HL-60/S4 treated with retinoic acid at 250 ng/mL for 4 days and 3 days (cell line): ENCODE measurements around the gene B3GALT5.

Experiments
- in situ Hi-C: fragments of 300-500 bp; cut with MboI; formaldehyde crosslinking; loops from 2 replicates; pipeline ENCODE4 v1.7.0; 2022; ENCODE audit warnings: low sequenced_read_pairs

The B3GALT5 gene

DNA sequence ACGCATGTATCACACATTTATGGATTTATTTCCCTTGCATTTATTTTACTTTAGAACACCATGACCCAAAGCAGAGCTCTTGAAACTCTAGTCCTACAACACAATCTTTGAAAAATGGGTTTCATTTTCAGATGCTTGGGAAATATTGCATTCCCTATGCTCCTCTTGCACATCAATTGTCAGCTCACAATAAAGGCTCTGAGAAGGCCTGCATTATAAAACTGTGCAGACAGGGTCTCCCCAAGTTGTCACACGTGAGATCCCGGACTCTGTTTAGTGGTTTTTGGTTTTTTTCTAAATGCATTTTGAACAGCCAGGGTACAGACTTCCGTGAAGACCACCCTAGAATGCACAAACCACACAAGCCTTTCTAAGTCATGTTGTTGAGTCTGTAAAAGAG is 9.9 kb upstream of the B3GALT5 start:
- in situ Hi-C loops = no loop called here

DNA sequence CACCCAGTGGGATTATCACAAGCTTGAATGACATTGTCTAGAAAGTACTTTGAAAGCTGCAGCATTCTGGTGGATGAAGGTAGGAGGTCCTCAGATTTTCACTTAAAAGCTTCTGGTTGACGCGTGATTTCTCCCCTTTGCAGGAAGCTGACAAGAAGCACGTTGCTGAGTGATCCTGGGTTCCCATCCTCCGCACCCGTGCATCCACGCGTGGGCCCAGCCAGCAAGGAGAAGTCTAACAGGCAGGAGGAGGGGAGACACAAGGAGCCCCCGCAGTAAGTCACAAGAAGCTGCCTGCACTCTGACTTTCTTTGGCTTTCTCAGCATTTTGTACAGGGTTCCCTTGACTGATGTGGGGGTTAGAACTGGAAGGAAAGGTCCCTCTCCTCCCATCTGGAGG is 7.8 kb upstream of the B3GALT5 start:
- in situ Hi-C loops = no loop called here

DNA sequence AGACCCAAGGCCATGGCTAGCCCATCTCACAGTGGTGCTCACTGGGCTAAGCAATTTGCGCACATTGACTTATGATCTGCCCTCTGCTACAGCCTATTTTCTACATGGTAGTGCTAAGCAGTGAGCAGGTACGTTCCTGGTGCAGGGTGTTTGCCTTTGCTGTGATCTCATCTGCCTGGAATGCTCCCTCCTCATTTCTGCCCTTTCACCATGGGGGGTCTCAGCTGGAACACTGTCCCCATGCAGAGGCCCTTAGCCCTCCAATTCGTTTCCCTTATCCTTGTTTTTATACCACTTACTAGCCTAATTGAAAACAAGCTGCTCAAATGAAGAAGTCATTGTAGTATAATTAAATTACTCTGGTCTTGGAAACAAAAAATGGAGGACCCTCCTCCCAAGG is 2.0 kb upstream of the B3GALT5 start:
- in situ Hi-C loops = no loop called here

DNA sequence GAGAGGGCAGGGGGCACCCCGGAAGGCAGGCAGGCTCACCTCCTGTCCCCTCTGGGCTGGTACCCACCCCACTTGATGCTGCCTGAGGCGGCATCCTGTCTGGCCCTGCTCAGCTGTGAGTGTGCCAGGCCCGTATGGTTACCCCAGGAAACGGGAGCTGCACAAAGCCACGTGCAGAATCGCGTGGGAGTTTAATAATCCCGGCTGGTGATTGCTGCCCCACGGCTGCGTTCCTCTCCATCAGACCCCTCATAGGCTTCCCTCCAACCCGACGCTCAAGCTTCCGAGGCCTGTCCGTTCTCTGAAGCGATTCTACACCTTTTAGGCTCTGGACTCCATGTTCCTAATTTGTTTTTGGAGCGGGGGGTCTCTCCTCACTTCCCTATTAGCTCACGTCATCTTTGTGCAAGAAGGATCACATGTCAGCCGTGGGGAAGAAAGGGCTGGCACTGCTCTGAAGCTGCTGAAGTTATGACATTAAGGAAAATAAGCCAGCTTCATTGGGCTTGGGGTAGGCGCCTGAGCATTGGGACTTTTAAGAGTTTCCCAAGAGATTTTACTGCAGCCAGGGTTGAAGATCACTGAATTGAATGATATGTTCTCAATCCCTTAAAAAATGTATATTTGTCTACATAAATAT is 1.1 kb upstream of the B3GALT5 start:
- in situ Hi-C loops = no loop called here

DNA sequence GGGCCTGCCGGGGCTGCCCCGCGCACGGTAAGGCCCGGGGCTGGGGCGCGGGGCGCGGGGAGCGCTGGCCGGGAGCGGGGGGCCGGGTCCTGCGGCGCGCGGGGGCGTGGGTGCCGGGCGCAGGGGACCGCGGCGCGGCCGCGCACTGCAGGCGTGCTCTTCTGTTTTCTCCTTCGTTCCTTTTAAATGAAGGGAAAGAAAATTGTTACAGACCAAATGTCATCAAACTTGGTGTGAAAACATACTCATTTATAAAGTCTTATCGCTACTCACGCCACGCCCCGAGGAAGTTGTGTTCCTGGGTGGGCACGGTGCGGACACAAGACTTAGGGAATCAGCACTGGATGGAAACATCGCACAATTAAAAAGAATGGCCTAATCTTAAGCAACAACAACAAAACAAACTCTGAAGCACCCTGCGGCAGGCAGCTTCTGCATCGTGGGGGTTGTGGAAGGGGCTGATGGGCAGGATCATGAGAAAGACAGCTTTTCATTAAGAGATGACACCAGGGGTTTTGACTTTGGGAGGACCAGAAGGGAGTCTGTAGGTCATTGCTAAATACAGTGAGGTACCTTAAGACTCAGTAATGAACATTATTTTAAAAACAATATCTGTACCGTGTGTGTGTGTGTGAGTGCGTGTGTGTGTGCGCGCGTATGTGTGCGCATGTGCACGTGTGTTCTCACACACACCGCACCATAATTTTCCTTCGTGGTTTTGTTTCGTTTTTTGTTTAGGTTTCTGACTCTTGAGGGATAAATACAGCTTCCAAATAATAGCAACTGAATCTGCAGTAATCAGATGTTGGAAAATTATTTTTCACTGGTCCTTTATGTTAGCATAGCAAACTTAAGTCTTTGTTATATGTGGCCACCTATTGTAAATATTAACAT is 548 bp downstream of the B3GALT5 start:
- in situ Hi-C loops = no loop called here

DNA sequence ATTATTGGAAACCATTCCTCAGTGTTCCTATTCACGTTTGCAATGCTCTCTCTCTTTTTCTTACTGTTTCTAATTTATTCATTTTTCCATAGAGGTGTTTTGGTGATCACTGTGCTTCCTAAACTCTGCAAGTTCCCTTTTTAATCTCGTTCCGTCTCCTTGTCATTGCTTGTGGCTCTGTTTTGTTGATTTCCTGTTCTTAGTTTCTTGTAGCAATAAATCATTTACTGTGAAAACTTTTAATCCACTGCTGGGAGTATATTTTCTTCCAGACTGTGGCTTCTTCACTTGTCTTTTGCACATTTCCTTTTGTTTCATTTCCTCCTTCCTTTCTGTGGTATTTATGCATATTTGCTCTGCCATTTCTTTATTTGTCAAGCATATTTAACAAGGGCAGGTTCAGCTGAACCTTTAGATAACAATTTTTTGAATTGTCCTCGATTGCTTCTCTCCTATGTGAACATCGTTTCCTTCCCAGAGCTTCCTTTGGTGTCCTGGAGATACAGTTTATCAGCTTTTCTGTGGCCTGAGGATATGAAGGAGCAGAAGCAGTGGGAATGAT is 3.6 kb downstream of the B3GALT5 start:
- in situ Hi-C loops = no loop called here

DNA sequence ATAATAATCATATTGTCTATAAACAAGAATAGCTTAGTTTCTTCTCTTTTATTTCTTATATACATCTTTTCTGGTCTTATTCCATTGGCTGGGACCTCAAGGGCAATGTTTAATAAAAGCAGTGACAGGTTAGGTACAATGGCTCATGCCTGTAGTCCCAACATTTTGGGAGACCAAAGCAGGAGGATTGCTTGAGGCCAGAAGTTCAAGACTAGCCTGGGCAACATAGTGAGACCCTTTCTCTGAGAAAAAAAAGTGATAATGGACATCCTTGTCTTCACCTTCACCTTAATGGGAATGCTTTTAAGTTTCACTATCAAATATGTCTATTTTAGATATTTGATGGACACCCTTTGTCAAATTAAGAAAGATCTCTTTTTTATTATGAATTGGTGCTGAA is 8.1 kb downstream of the B3GALT5 start:
- in situ Hi-C loops = no loop called here

DNA sequence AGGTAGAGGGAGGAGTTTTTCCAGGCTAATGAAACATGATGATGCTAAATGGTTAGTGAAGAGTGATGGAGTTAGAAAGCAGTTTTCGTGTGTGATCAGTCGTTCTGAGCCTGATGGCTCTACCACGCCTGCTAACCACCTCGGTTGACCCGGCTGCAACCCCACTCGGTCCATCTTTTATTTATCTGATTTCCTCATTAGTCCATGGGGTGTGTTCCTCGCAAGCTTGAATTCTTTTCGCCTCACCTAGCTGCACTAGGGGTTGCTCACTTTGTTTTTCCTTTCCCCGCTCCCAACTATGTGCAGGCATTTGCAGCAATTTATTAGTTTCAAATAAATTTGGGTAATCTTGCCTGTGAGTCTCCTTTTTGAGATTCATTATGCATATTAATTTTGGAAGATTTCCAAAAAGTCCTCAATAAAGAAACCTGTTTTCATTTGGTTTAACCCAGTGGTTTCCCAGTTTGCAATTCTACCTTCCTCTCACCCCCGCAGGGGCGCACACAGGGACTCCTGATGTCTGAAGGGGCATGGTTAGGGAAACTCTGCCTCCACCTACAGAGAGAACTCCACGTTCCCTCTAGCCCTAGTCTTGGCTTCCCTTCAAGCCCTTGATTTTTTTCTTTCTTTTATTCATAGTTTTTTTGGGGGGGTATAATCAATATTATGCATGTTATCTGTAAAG is 12.6 kb downstream of the B3GALT5 start:
- in situ Hi-C loops = no loop called here

DNA sequence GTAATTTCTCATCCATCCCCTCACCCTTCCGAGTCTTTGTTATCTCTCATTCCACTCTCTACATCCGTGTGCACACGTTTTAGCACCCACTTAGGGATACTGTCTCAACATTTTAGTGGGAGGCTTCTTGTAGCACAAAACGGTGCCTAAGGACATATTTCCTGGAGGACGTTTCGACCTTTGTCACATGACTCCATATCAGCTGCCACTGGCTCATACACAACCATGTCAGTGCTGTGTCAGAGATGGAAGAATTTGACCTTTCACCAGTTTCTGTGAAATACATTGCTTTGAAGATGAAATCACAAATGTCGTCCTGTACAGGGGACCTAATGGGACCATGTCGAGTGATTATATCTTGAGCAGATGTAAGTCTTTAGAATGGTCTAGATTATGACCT is 15.6 kb downstream of the B3GALT5 start:
- in situ Hi-C loops = no loop called here

DNA sequence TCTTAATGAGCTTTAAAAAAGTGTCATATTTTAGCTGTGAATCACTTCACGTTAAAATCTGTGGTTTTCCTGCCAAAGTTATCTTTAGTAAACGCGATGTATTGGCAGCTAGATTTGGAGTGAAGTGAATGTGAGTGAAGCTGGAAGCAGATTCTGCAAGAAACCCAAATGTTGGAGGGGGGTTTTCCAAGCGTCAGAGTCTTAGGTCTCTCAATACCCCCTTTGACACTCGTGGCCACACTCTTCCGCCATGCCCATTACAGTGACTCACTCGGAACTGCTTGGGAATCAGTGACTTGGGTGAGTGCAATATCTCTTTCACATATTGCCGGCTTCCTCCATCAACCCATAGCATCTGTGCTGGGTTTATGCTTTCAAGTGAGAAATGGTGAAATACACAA is 17.5 kb downstream of the B3GALT5 start:
- in situ Hi-C loops = no loop called here

DNA sequence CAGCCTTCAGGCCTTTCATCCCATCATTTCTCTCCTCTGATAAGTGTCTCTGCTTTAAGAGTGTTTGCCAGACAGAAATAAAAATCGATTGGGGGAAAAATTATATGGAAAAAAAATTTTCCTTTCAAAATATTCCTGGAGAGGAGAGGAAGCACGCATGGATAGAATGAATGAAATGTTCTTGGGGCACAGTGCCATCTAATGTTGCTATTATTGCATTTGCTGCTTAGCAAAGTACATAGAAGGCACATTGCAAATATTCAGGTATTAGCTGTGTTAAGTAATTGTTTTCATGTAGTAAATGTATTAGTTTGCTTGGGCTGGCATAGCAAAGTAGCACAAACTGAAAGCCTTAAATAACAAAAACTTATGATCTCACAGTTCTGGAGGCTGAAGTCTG is 18.1 kb downstream of the B3GALT5 start:
- in situ Hi-C loops = no loop called here

DNA sequence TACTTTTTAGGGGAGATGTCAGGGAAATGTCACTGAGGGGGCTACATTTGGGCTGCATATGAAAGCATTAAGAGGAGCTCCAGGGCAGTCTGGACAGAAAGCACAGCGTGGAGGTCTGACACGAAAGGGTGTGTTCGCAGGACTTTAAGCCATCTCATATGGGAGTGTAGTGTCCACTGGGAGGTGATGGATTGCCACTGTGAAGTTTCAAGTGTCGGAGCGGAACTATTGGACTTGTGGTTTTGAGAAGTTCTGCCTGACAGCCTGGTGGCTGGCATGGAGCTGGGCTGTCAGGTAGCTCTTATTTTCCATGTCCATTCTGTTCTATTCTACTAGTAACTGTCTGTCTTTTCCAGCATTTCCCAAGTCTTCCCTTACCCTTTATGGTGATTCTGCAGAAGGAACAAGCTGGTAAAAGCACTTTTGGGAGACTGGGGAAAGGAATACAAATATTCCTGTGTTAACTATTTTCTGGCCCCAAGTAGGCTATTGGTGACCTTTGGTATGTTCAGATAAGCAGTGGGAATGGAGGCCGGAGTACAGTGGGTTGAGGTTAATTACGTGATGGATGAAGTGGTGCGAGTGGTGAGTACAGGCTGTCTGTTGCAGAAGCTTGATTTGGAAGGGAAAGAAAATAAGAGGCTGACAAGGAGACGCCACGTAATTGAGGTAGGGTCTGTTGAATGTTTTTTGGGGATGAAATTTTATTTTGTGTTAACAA is 19.3 kb downstream of the B3GALT5 start:
- in situ Hi-C loops = no loop called here

DNA sequence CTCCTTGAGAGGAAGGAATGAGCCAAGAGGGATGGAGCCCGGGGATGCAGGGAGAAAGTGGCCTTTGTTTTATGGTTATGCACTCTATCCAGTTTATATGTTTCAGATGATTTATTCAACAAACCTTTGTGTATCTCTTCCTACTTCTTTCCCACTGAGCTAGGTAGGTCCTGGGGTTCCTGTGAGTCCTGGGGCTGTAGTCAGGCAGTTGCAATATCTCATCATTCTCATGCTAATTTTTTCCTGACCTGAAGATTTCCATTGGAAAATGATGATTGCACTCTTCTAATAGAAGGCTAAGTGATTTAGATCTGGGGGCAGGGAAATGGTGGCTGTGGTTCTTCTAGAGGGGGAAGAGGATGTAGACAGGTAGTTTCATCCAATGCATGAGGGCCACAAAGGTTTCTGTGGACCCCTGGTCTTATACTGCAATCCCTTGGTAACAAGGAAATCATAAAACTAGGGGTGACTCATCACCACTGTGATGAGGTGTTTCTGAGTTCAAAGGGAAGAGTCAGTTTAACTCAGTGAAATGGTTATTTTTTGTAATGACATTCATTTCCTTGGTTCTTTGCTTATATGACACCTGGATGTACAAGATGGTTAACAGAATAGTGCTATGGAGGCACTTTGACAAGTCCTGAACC is 20.2 kb downstream of the B3GALT5 start:
- in situ Hi-C loops = no loop called here

DNA sequence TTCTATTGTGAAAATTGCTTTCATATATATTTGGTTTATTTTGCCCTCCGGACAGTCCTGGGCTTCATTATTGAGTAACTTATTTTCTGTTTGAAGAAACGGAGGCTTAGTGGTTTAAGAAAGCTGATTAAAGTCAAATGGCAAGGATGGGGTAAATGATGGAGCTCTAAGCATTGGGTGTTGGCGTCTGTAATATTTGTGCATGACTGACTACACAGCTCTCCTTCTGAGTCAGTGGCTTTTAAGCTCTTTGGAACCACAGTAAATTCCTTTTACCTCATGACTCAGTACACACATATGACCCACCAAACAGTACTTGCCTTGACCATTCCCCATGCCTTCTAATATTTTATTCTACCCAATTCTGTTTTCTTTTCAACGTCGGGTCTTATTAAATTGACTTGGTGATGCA is 21.0 kb downstream of the B3GALT5 start:
- in situ Hi-C loops = no loop called here

DNA sequence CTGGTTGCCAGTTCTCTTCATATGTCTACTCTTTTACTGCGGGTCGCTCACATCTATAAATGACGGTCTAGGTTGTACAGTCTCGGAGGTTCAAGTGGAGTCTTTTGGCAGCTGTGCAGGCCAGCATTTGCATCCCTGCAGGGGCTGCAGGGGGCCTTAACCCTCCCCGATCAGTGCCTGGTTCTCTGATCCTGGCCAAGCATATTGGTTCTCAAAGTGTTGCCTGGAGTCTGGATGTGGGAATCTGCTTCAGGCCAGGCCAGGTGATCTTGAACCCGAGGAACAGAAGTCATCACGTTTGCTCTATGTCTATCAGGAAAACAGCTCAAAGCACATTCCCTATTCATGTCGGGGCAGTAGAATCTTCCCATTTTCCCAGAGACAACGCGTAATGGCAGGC is 21.8 kb downstream of the B3GALT5 start:
- in situ Hi-C loops = no loop called here

DNA sequence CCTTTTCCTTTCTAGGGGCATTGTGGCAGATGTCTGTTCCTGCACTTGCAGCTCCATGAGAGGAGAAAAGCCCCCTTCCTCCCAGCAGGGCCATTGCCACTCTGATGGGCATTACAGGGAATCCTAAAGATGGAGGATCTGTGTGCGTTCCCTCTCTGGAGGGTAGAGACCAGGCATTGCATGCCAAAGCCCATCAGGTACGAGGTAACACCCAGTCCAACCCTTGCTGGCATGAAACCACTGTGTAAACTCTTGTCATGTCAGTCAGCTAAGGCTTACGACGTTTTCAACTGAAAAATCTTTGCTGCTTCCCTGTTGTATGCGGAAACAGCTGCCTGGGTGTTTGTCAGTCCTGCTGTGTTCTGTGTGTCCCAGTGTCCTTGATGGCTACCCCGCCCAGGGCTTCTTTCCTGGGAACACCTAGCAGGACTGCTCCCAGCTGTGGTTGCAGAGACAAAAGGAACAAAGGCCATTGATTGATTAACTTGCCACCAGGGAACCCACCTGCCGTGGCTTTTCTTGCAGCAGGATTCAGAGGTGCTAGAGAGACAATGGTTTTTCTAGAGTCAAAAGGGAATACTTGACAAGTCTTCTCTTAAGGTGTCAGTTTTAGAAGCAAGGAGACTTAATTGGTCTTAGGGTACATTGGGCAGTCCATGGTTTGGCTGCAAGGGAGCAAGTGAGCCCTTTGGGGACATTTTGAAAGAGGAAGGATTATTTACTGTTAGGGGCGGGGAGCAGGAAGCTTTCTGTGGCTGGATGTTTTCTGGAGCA is 24.6 kb downstream of the B3GALT5 start:
- in situ Hi-C loops = no loop called here

DNA sequence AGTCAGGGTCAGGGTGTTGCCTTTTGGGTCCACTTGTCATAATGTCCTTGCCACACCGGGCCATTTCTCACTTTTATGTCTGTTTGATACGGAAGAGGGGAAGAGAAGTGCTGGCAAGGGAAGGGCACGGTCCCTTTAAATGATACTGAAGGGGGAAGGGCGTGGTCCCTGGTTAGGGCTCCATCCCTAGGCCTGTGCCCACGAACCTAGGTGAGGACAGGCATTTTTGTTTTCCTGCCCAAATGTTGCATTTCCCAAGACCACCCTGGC is 25.2 kb downstream of the B3GALT5 start:
- in situ Hi-C loops = no loop called here

DNA sequence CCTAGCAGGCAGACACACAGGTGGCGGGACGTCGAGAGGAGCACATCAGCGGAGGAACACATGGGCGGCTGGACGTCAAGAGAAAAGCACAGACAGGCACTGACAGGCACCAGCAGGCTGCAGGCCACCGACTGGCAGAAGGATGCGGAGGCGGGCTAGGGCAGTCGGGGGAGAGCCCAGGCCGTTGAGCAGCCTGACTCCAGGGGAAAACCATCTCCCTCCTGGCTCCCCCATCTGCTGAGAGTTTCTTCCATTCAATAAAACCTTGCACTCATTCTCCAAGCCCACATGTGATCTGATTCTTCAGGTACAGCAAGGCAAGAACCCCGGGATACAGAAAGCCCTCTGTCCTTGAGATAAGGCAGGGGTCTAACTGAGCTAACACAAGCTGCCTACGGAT is 25.5 kb downstream of the B3GALT5 start:
- in situ Hi-C loops = no loop called here

DNA sequence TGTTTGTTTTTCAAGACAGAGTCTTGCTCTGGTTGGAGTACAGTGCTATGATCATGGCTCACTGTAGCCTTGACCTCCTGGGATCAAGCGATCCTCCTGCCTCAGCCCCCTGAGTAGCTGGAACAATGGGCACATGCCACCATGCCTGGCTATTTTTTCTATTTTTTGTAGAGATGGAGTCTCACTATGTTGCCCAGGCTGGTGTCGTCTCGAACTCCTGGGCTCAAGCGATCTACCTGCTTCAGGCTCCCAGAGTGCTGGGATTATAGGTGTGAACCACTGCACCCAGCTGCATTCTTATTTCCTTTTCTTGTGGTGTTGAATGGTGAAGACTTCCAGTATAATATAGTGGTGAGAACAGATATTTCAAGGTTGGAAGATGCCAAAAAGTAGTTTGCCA is 28.0 kb downstream of the B3GALT5 start:
- in situ Hi-C loops = no loop called here

DNA sequence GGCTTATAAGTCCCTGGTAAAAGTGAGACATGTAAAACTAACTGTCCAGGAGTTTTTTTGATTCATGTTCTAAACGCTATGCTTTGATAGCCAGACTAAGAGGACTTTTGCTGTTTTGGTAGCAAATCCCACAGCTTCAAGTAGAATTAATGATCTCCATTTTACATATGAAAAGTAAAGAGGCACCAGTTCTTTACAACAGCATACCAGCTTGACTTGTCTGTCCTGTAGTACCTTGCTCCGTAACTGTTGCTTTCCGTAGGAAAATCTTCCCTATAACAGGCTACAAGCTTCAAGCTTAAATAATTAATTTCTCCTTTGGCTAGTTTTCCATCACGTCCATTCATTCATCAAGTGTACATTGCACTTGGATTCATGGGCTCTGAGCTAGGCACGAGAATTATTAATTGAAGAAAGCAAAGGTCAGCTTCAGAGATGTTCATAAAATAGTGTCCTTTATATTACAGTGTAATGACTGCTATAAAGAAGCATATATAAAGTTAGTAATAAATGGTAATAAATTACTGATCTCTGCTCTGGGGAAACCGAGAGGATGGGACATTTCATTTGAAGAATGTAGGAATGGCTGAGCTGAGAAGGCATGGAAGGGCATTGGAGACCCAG is 29.2 kb downstream of the B3GALT5 start:
- in situ Hi-C loops = no loop called here
